HepG2 (cell line): ENCODE data around the gene KRTAP20-2. TPM values are rescaled to one million over a fixed set of nuclear protein-coding genes. Genes with fewer than 3 reads are reported as not detected.

Experiments used
- ATAC-seq: fragments of 200-7000 bp; cut with Tn5 transposase; 3 replicates; pipeline ENCODE4 v1.9.1; 2020; ENCODE audit warnings: mild to moderate bottlenecking, moderate library complexity
- BruUV-seq: library from RNA; stranded (reverse); fragments of 400-500 nt; replicated peaks from 2 replicates; lab custom pipeline; 2021; lab: Mats Ljungman, UMichigan
- CTCF ChIA-PET: fragments of 300-600 bp; formaldehyde crosslinking; extraction: SDS; loops from one replicate; lab custom pipeline; 2021; ENCODE audit warnings: low total read pairs, inconsistent platforms, low intra/inter-chr PET ratio; lab: Yijun Ruan, JAX
- POLR2A ChIA-PET: fragments of 350-600 bp; sonication (Branson Sonifier 250); formaldehyde crosslinking; loops from one replicate; lab custom pipeline; 2020; ENCODE audit warnings: antibody characterized with exemption, inconsistent platforms; lab: Yijun Ruan, JAX
- DNase-seq: peaks from one replicate; pipeline ENCODE4 v3.0.0-alpha.2; 2015; ENCODE audit warnings: low spot score
- FAIRE-seq: peaks from 3 replicates; lab custom pipeline; 2011; peaks lifted over from hg19 to GRCh38; lab: Jason Lieb, UNC
- H2AFZ ChIP-seq: one replicate; pipeline ENCODE4 v1.6.1; 2011; ENCODE audit warnings: low read length, inconsistent platforms
- H3K27ac ChIP-seq: fragments of 300-600 bp; 3 replicates; pipeline ENCODE4 v1.8.0; 2011; ENCODE audit warnings: mixed run types, mild to moderate bottlenecking, mixed read lengths, low read length, inconsistent platforms; ENCODE audit not compliant: insufficient read depth; ENCODE audit errors: extremely low read length
- H3K27me3 ChIP-seq, 2 experiments: fragments of 200-600 bp in 1 of 2; 2 replicates in 1 of 2; 3 replicates in 1 of 2; pipeline versions ENCODE4 v1.6.0 to v1.8.0; 2011; ENCODE audit warnings: low read length in 2 of 2, mild to moderate bottlenecking in 2 of 2, moderate library complexity in 2 of 2, inconsistent platforms in 1 of 2; ENCODE audit not compliant: insufficient read depth in 2 of 2, control insufficient read depth in 1 of 2
- H3K36me3 ChIP-seq, 2 experiments: fragments of 200-600 bp in 1 of 2; replicated peaks in 1 of 2; 2 replicates in 1 of 2; 3 replicates in 1 of 2; pipeline versions ENCODE4 v1.5.1 to v1.8.0; 2011; ENCODE audit warnings: low read length in 2 of 2, inconsistent platforms in 1 of 2; ENCODE audit not compliant: insufficient read depth in 2 of 2, control insufficient read depth in 1 of 2
- H3K4me1 ChIP-seq: 2 replicates; pipeline ENCODE4 v1.5.1; 2012; ENCODE audit warnings: low read length, inconsistent platforms; ENCODE audit not compliant: insufficient read depth
- H3K4me2 ChIP-seq: 2 replicates; pipeline ENCODE4 v1.6.0; 2011; ENCODE audit warnings: low read depth, low read length, inconsistent platforms
- H3K4me3 ChIP-seq, 3 experiments: fragments of 200-600 bp in 1 of 3; sonication (generic), shearing (Covaris generic) in 1 of 3; replicated peaks in 1 of 3; 2 replicates each; pipeline ENCODE4 v1.5.1; 2011 to 2016; ENCODE audit warnings: low read length in 3 of 3, inconsistent platforms in 2 of 3, low read depth in 2 of 3, mild to moderate bottlenecking in 2 of 3, control low read depth in 1 of 3, mixed read lengths in 1 of 3; ENCODE audit not compliant: insufficient read depth in 1 of 3
- H3K79me2 ChIP-seq: one replicate; pipeline ENCODE4 v1.6.1; 2011; ENCODE audit warnings: low read length, inconsistent platforms; ENCODE audit not compliant: insufficient read depth
- H3K9ac ChIP-seq: 2 replicates; pipeline ENCODE4 v1.6.0; 2011; ENCODE audit warnings: mild to moderate bottlenecking, low read depth, low read length, inconsistent platforms; ENCODE audit not compliant: insufficient read depth
- H3K9me3 ChIP-seq: 2 replicates; pipeline ENCODE4 v1.5.1; 2012; ENCODE audit warnings: mild to moderate bottlenecking, low read length
- H4K20me1 ChIP-seq: 2 replicates; pipeline ENCODE4 v1.6.0; 2011; ENCODE audit warnings: inconsistent platforms, mild to moderate bottlenecking, low read length, moderate library complexity; ENCODE audit not compliant: insufficient read depth
- AGO1 ChIP-seq: fragments of 200-400 bp; formaldehyde crosslinking; IDR thresholded peaks from 2 replicates; pipeline ENCODE4 v1.6.1; 2017; ENCODE audit warnings: mild to moderate bottlenecking, low read depth, low read length, moderate library complexity; ENCODE audit not compliant: poor library complexity, severe bottlenecking
- DPF2 ChIP-seq: sonication (generic); formaldehyde crosslinking; IDR thresholded peaks from 2 replicates; pipeline ENCODE4 v1.4.0; 2020; ENCODE audit warnings: mild to moderate bottlenecking, low read depth, missing genetic modification reagents, borderline replicate concordance
- ELF4 ChIP-seq: sonication (generic); formaldehyde crosslinking; IDR thresholded peaks from 2 replicates; pipeline ENCODE4 v1.5.0; 2020; ENCODE audit warnings: missing genetic modification reagents, mild to moderate bottlenecking, moderate library complexity, borderline replicate concordance
- HNF4A ChIP-seq: sonication (generic); formaldehyde crosslinking; IDR thresholded peaks from 2 replicates; pipeline ENCODE4 v1.4.0; 2020; ENCODE audit warnings: missing genetic modification reagents
- JDP2 ChIP-seq: sonication (generic); formaldehyde crosslinking; IDR thresholded peaks from 2 replicates; pipeline ENCODE4 v1.8.1; 2022; ENCODE audit warnings: missing genetic modification reagents, borderline replicate concordance
- KMT2A ChIP-seq: sonication (generic); formaldehyde crosslinking; IDR thresholded peaks from 2 replicates; pipeline ENCODE4 v1.4.0; 2020; ENCODE audit warnings: missing genetic modification reagents
- MBNL3 ChIP-seq: fragments of 250-450 bp; sonication (Bioruptor Pico); conservative IDR thresholded peaks from 2 replicates; pipeline ENCODE4 v1.8.0; 2022; ENCODE audit warnings: mild to moderate bottlenecking, inconsistent platforms
- NR1H2 ChIP-seq: sonication (generic); formaldehyde crosslinking; IDR thresholded peaks from 2 replicates; pipeline ENCODE4 v1.8.1; 2022; ENCODE audit warnings: low read depth, missing genetic modification reagents, borderline replicate concordance
- NR2F1 ChIP-seq, 2 experiments: fragments of 450-650 bp in 1 of 2; formaldehyde crosslinking in 1 of 2; IDR thresholded peaks; 2 replicates each; pipeline versions ENCODE4 v1.5.0 to v1.6.1; 2016 to 2020; ENCODE audit warnings: mild to moderate bottlenecking in 1 of 2, missing compliant biosample characterization in 1 of 2, missing genetic modification reagents in 1 of 2, moderate library complexity in 1 of 2
- NR2F2 ChIP-seq: IDR thresholded peaks from 2 replicates; pipeline ENCODE4 v1.6.1; 2012; ENCODE audit warnings: low read depth, inconsistent platforms, borderline replicate concordance
- POLR2G ChIP-seq: fragments of 200-400 bp; formaldehyde crosslinking; IDR thresholded peaks from 2 replicates; pipeline ENCODE4 v1.6.1; 2018; ENCODE audit warnings: mild to moderate bottlenecking, low read depth, low read length, moderate library complexity
- TCF7L2 ChIP-seq: IDR thresholded peaks from 2 replicates; pipeline ENCODE4 v1.6.1; 2011; ENCODE audit warnings: mild to moderate bottlenecking, low read depth, low read length, moderate library complexity
- ZNF230 ChIP-seq: sonication (generic); formaldehyde crosslinking; IDR thresholded peaks from 2 replicates; pipeline ENCODE4 v1.4.0; 2020; ENCODE audit warnings: mild to moderate bottlenecking, missing genetic modification reagents
- ZNF354B ChIP-seq: sonication (generic); formaldehyde crosslinking; IDR thresholded peaks from 2 replicates; pipeline ENCODE4 v1.8.0; 2022; ENCODE audit warnings: mild to moderate bottlenecking, missing genetic modification reagents
- ZNF747 ChIP-seq: sonication (generic); formaldehyde crosslinking; IDR thresholded peaks from 2 replicates; pipeline ENCODE4 v1.8.1; 2023; ENCODE audit warnings: missing genetic modification reagents, mild to moderate bottlenecking, borderline replicate concordance
- WGBS: methylation state at CpG from one replicate; pipeline ENCODE4 v1.1.6; 2017; ENCODE audit warnings: low lambda C conversion rate; 5-methylcytosine and 5-hydroxymethylcytosine counted together
- in situ Hi-C: cut with HindIII; loops from 2 replicates; pipeline ENCODE4 v1.10.0; 2017; ENCODE audit warnings: low pct_unique_long_range_greater_than_20kb; ENCODE audit not compliant: extremely low pct_ligation_motif_present
- intact Hi-C: fragments of 100-400 bp; cut with micrococcal nuclease; formaldehyde crosslinking; loops from one replicate; pipeline ENCODE4 v1.10.0; 2022; ENCODE audit not compliant: unreplicated experiment
- polyA plus RNA-seq, 8 experiments: library from polyadenylated mRNA; depleted of rRNA in 3 of 8; stranded (reverse) in 7 of 8; unstranded in 1 of 8; fragments of >200 nt; fragmentation: Illumina TruSeq in 4 of 8; extraction: Trizol in 4 of 8; gene quantifications; 2 replicates each; pipeline versions ENCODE4 v1.2.1 to v1.2.3, GENCODE V29; 2011 to 2016; ENCODE audit warnings: low read depth in 4 of 8, missing spikeins in 1 of 8, mixed read lengths in 1 of 8; ENCODE audit not compliant: insufficient read depth in 1 of 8
- total RNA-seq, 5 experiments: library from RNA; depleted of rRNA; stranded (reverse); fragments of >200 nt; fragmentation: Illumina TruSeq; extraction: Trizol; gene quantifications; 2 replicates each; pipeline ENCODE4 v1.2.3, GENCODE V29; 2016; ENCODE audit warnings: low read depth in 1 of 5
- TF ChIP-seq, protein P1 (sequence below): sonication (generic); formaldehyde crosslinking; IDR thresholded peaks from 2 replicates; pipeline ENCODE4 v1.4.0; 2020; ENCODE audit warnings: missing genetic modification reagents, mild to moderate bottlenecking, borderline replicate concordance
- TF ChIP-seq, protein P2 (sequence below): sonication (generic); formaldehyde crosslinking; IDR thresholded peaks from 2 replicates; pipeline ENCODE4 v1.4.0; 2020; ENCODE audit warnings: missing genetic modification reagents

Gene KRTAP20-2
- total and polyA plus RNA-seq, 2 of the 13 experiments (the other 11 are each of a cell fraction or from before 2014, with no cell fraction given), result not detected

DNA sequence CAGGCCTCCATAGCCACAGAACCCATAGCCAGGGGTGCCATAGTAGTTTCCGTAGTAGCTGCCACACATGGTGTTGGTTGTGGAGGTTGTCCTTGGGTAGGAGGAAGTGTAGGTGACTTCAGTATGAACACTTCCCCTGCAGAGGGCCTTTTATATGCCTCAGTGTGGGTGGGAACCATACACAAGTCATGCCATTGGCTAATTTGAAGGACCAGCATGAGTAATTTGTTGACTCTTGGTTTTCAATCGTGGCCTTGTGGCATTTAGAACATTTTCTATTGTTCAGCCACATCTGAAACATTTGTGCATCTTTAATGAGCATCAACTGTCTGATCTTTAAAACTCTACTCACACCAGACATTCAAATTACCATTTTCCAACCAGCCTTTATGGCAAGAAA, 21.2 kb upstream of the KRTAP20-2 start, which contains the start of gene KRTAP6-1:
TSS of gene KRTAP6-1 (minus strand) at position 95 of the 400 bp plus-strand sequence. CDS start at position 69, 26 bp downstream.
- FAIRE-seq, result no peak
- Histone ChIP-seq H3K9me3 (peaks cover 84% of the 10 kb centered on the region), H3K36me3 (no peaks in the 10 kb centered on the region), H3K9ac (no peak within 1 kb of the TSS), H3K79me2 (no peaks in the 10 kb centered on the region), H2AFZ (no peak within 1 kb of the TSS), H4K20me1 (no peaks in the 10 kb centered on the region), H3K4me2 (no peak within 1 kb of the TSS), H3K27ac (no peak within 1 kb of the TSS), H3K4me3 (no peak within 1 kb of the TSS), H3K4me1 (no peaks in the 10 kb centered on the region), H3K27me3 (no peaks in the 10 kb centered on the region)
- TF ChIP-seq NR1H2 (CRISPR knock-in tag) (no peak), JDP2 (CRISPR knock-in tag) (no peak), AGO1 (no peak), ZNF230 (no peak), ELF4 (CRISPR knock-in tag) (no peak), NR2F1 (CRISPR knock-in tag; IDR thresholded peaks at IDR 0.05) (no peak), DPF2 (CRISPR knock-in tag) (no peak), KMT2A (no peak), ZNF354B (no peak), HNF4A (CRISPR knock-in tag) (no peak), TCF7L2 (no peak), ZNF747 (CRISPR knock-in tag) (no peak), NR2F2 (no peak), POLR2G (no peak), MBNL3 (CRISPR knock-in tag) (no peak)
- TF ChIP-seq, protein P1, sequence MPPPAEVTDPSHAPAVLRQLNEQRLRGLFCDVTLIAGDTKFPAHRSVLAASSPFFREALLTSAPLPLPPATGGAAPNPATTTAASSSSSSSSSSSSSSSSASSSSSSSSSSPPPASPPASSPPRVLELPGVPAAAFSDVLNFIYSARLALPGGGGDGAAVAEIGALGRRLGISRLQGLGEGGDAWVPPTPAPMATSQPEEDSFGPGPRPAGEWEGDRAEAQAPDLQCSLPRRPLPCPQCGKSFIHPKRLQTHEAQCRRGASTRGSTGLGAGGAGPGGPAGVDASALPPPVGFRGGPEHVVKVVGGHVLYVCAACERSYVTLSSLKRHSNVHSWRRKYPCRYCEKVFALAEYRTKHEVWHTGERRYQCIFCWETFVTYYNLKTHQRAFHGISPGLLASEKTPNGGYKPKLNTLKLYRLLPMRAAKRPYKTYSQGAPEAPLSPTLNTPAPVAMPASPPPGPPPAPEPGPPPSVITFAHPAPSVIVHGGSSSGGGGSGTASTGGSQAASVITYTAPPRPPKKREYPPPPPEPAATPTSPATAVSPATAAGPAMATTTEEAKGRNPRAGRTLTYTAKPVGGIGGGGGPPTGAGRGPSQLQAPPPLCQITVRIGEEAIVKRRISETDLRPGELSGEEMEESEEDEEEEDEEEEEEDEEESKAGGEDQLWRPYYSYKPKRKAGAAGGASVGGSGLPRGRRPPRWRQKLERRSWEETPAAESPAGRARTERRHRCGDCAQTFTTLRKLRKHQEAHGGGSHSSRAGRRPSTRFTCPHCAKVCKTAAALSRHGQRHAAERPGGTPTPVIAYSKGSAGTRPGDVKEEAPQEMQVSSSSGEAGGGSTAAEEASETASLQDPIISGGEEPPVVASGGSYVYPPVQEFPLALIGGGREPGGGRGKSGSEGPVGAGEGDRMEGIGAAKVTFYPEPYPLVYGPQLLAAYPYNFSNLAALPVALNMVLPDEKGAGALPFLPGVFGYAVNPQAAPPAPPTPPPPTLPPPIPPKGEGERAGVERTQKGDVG (CRISPR knock-in tag), result no peak
- TF ChIP-seq, protein P2, sequence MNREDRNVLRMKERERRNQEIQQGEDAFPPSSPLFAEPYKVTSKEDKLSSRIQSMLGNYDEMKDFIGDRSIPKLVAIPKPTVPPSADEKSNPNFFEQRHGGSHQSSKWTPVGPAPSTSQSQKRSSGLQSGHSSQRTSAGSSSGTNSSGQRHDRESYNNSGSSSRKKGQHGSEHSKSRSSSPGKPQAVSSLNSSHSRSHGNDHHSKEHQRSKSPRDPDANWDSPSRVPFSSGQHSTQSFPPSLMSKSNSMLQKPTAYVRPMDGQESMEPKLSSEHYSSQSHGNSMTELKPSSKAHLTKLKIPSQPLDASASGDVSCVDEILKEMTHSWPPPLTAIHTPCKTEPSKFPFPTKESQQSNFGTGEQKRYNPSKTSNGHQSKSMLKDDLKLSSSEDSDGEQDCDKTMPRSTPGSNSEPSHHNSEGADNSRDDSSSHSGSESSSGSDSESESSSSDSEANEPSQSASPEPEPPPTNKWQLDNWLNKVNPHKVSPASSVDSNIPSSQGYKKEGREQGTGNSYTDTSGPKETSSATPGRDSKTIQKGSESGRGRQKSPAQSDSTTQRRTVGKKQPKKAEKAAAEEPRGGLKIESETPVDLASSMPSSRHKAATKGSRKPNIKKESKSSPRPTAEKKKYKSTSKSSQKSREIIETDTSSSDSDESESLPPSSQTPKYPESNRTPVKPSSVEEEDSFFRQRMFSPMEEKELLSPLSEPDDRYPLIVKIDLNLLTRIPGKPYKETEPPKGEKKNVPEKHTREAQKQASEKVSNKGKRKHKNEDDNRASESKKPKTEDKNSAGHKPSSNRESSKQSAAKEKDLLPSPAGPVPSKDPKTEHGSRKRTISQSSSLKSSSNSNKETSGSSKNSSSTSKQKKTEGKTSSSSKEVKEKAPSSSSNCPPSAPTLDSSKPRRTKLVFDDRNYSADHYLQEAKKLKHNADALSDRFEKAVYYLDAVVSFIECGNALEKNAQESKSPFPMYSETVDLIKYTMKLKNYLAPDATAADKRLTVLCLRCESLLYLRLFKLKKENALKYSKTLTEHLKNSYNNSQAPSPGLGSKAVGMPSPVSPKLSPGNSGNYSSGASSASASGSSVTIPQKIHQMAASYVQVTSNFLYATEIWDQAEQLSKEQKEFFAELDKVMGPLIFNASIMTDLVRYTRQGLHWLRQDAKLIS (CRISPR knock-in tag), result no peak
- ChIA-PET CTCF (no interaction called here), POLR2A (no interaction called here)
- BruUV-seq, result no TSS peak
- intact Hi-C loops (no loop called here), in situ Hi-C loops (no loop called here)
- WGBS, result 0% methylated on average over 1 of the region's 2 CpGs
- no peak for DNase-seq
- ATAC-seq, result no peak
